ENCODE results near the gene IFT80. TPM values are rescaled to one million over a fixed set of nuclear protein-coding genes. Genes with fewer than 3 reads are reported as not detected.
A peak's percentile ranks its signal among the peaks of the same experiment; 100 is the strongest.
"Not testable (repeated sequence)": the region's sequence is repeated elsewhere in the genome, so short reads cannot be mapped to it uniquely, and the experiment has no call there.

The IFT80 gene
- polyA plus RNA-seq, 3 donors: 1.3 to 7.7 (median 1.4) TPM

DNA sequence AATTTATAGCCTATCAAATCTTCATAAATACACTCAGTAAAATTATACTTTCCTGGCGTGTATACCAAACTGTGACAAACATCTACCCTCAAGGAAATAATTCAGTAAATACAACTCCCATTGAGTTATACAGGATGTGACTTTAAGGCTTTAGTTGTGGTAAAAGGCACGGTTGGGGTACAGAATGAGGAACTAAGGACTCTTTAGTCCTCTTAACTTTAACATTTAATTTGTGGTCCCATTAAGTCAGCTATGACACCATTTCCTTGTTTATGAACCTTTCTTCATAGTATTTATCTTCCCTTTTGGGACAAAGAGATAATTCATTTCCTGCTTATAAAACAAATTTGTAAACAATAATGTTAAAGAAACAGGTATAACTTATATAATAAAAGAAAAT, 30.2 kb downstream of the IFT80 start:
- Histone ChIP-seq H3K9ac (ENCODE audit: insufficient read depth, low read length, poor library complexity, severe bottlenecking) (no peak overlapping the region), H2AFZ (ENCODE audit: insufficient read depth, low read depth, low read length, poor library complexity, severe bottlenecking) (no peak overlapping the region), H3K9me3 (replicated peaks in 1 of 2; ENCODE audit: control insufficient read depth in 1 of 2, insufficient read depth in 1 of 2, low read length in 2 of 2) (no peaks in the 10 kb centered on the region), H3K27ac (ENCODE audit: low read depth in 1 of 2, low read length in 2 of 2) (no peak overlapping the region), H3K27me3 (ENCODE audit: control insufficient read depth in 2 of 2, insufficient read depth in 2 of 2, low read length in 2 of 2) (no peaks in the 10 kb centered on the region), H3K4me2 (replicated peaks; ENCODE audit: extremely low read depth, low read length, poor library complexity, severe bottlenecking) (no peak overlapping the region), H3K4me1 (ENCODE audit: control insufficient read depth in 1 of 2, insufficient read depth in 2 of 2, low read length in 2 of 2) (no peaks in the 10 kb centered on the region), H4K20me1 (ENCODE audit: insufficient read depth, low read length) (no peaks in the 10 kb centered on the region), H3K79me2 (ENCODE audit: insufficient read depth, low read length) (no peaks in the 10 kb centered on the region), H3K36me3 (replicated peaks in 1 of 2; ENCODE audit: control insufficient read depth in 1 of 2, insufficient read depth in 2 of 2, low read length in 2 of 2) (peaks cover under 1 to 2% of the 10 kb centered on the region in 2 donors), H3K4me3 (replicated peaks in 1 of 3; ENCODE audit: low read depth in 2 of 3, low read length in 3 of 3) (no peak overlapping the region)
- TF ChIP-seq CTCF (IDR thresholded peaks at IDR 0.05): no peak
- peaks cover 0 to 2% (median 0%) of the 10 kb centered on the region in 7 donors for H3K9me3 Mint-ChIP-seq
- H3K4me3 Mint-ChIP-seq: no peak overlapping the region
- intact Hi-C loops (cut with micrococcal nuclease): no loop called here
- peaks cover 0 to 2% (median 0%) of the 10 kb centered on the region in 3 donors for H3K27me3 Mint-ChIP-seq (ENCODE audit: low read depth in 3 of 3)
- H3K36me3 Mint-ChIP-seq: peaks cover 7 to 14% of the 10 kb centered on the region in 2 donors
- WGBS (ENCODE audit: insufficient coverage): no CpG with 5 or more reads among the region's 2 CpGs
- peak; percentile 23 to 29 (median 27) for DNase-seq
- H3K27ac Mint-ChIP-seq: no peak overlapping the region
- H3K4me1 Mint-ChIP-seq: peaks cover 4% of the 10 kb centered on the region

- Mint-ChIP-seq H3K36me3 (peaks cover 8 to 15% of the 10 kb centered on the region in 2 donors), H3K27ac (no peak overlapping the region), H3K9me3 (no peaks in the 10 kb centered on the region), H3K27me3 (ENCODE audit: low read depth in 3 of 3) (peaks cover 0 to 2% (median 0%) of the 10 kb centered on the region in 3 donors), H3K4me3 (no peak overlapping the region), H3K4me1 (peaks cover 12% of the 10 kb centered on the region)
- Histone ChIP-seq H3K9me3 (replicated peaks in 1 of 2; ENCODE audit: control insufficient read depth in 1 of 2, insufficient read depth in 1 of 2, low read length in 2 of 2) (no peaks in the 10 kb centered on the region), H3K79me2 (ENCODE audit: insufficient read depth, low read length) (no peaks in the 10 kb centered on the region), H3K4me3 (replicated peaks in 1 of 3; ENCODE audit: low read depth in 2 of 3, low read length in 3 of 3) (no peak overlapping the region), H3K4me2 (replicated peaks; ENCODE audit: extremely low read depth, low read length, poor library complexity, severe bottlenecking) (no peak overlapping the region), H4K20me1 (ENCODE audit: insufficient read depth, low read length) (no peaks in the 10 kb centered on the region), H3K27ac (ENCODE audit: low read depth in 1 of 2, low read length in 2 of 2) (no peak overlapping the region), H2AFZ (ENCODE audit: insufficient read depth, low read depth, low read length, poor library complexity, severe bottlenecking) (no peak overlapping the region), H3K27me3 (ENCODE audit: control insufficient read depth in 2 of 2, insufficient read depth in 2 of 2, low read length in 2 of 2) (no peaks in the 10 kb centered on the region), H3K36me3 (replicated peaks in 1 of 2; ENCODE audit: control insufficient read depth in 1 of 2, insufficient read depth in 2 of 2, low read length in 2 of 2) (no peaks in the 10 kb centered on the region), H3K9ac (ENCODE audit: insufficient read depth, low read length, poor library complexity, severe bottlenecking) (no peak overlapping the region), H3K4me1 (ENCODE audit: control insufficient read depth in 1 of 2, insufficient read depth in 2 of 2, low read length in 2 of 2) (no peaks in the 10 kb centered on the region)
- no CpG with 5 or more reads among the region's 1 CpG for WGBS (ENCODE audit: insufficient coverage)
- no peak for DNase-seq
- intact Hi-C loops (cut with micrococcal nuclease): no loop called here
- TF ChIP-seq CTCF (IDR thresholded peaks at IDR 0.05): no peak
These were observed 33.0 kb downstream of the IFT80 start for GRCh38 chr3:160365869-160366522.

DNA sequence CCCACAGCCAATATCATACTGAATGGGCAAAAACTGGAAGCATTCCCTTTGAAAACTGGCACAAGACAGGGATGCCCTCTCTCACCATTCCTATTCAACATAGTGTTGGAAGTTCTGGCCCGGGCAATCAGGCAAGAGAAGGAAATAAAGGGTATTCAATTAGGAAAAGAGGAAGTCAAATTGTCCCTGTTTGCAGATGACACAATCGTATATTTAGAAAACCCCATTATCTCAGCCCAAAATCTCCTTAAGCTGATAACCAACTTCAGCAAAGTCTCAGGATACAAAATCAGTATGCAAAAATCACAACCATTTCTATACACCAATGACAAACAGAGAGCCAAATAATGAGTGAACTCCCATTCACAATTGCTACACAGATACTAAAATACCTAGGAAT, 36.1 kb downstream of the IFT80 start:
- H3K9me3 Mint-ChIP-seq; H3K79me2 ChIP-seq (ENCODE audit: insufficient read depth, low read length); H3K27ac ChIP-seq (ENCODE audit: low read depth in 1 of 2, low read length in 2 of 2); intact Hi-C loops (cut with micrococcal nuclease); H3K4me1 ChIP-seq (ENCODE audit: control insufficient read depth in 1 of 2, insufficient read depth in 2 of 2, low read length in 2 of 2); H3K27me3 Mint-ChIP-seq (ENCODE audit: low read depth in 3 of 3); DNase-seq; H3K4me1 Mint-ChIP-seq; H3K36me3 ChIP-seq (replicated peaks in 1 of 2; ENCODE audit: control insufficient read depth in 1 of 2, insufficient read depth in 2 of 2, low read length in 2 of 2); H3K9me3 ChIP-seq (replicated peaks in 1 of 2; ENCODE audit: control insufficient read depth in 1 of 2, insufficient read depth in 1 of 2, low read length in 2 of 2); H2AFZ ChIP-seq (ENCODE audit: insufficient read depth, low read depth, low read length, poor library complexity, severe bottlenecking); H3K27ac Mint-ChIP-seq; H3K4me3 Mint-ChIP-seq; H3K4me2 ChIP-seq (replicated peaks; ENCODE audit: extremely low read depth, low read length, poor library complexity, severe bottlenecking); H3K27me3 ChIP-seq (ENCODE audit: control insufficient read depth in 2 of 2, insufficient read depth in 2 of 2, low read length in 2 of 2); H3K9ac ChIP-seq (ENCODE audit: insufficient read depth, low read length, poor library complexity, severe bottlenecking); H3K4me3 ChIP-seq (replicated peaks in 1 of 3; ENCODE audit: low read depth in 2 of 3, low read length in 3 of 3); H4K20me1 ChIP-seq (ENCODE audit: insufficient read depth, low read length): not testable (repeated sequence)
- no CpG with 5 or more reads among the region's 2 CpGs for WGBS (ENCODE audit: insufficient coverage)
- peaks cover 15 to 28% of the 10 kb centered on the region in 2 donors for H3K36me3 Mint-ChIP-seq
